M059J (cell line): ENCODE data around the gene PREX1. TPM values are rescaled to one million over a fixed set of nuclear protein-coding genes. Genes with fewer than 3 reads are reported as not detected.

Source experiments
- DNase-seq: peaks from one replicate; pipeline ENCODE4 v3.0.0-alpha.2; 2012; ENCODE audit warnings: low read depth
- total RNA-seq: library from RNA; depleted of rRNA; stranded (reverse); fragments of >200 nt; shearing (Covaris generic); gene quantifications from 2 replicates; pipeline ENCODE4 v1.2.3, GENCODE V29; 2014

PREX1 gene
- total RNA-seq, 1 experiment from 2014 or later: 5.2 TPM

GRCh38 chr20:48661575-48662455 lies 166.0 kb downstream of the PREX1 start:
- peak; percentile 24 for DNase-seq

- no peak for DNase-seq
Observed at GRCh38 chr20:48660788-48661187, 167.0 kb downstream of the PREX1 start.

DNA sequence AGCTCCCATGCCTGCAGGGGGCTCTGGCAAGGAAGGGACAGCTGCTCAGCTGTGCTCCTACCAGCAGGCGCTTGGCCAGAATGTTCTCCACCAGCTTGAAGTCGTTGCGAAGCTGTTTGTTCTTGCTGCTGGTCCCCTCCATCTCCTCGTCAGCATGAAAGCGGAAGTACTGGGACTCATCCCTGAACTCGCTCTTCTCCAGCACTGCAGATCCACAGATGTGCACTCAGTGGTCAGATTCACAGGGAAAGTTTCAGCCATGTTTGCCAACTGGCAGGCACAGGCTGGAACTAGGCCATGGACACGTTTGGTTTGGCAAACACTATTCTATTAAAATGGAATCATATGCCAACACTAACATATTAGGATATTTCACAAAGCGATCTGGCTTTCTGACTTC lies 167.9 kb downstream of the PREX1 start:
- no peak for DNase-seq

- DNase-seq: no peak
Observed at GRCh38 chr20:48658505-48658904, 169.3 kb downstream of the PREX1 start.

DNA sequence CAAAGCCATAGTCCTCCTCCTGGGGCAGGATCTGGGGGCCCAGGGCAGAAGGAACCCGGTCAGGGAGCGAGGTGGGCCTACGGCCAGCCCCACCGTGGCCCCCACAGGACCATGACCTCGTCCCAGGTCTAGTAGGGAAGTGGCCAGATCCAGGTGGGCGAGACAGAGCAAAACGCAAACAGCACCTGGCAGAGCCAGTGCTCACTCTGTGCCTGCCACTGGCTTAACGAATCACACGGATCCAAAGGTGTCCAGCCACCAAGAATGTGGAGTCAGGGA lies 169.7 kb downstream of the PREX1 start:
- no peak for DNase-seq

DNA sequence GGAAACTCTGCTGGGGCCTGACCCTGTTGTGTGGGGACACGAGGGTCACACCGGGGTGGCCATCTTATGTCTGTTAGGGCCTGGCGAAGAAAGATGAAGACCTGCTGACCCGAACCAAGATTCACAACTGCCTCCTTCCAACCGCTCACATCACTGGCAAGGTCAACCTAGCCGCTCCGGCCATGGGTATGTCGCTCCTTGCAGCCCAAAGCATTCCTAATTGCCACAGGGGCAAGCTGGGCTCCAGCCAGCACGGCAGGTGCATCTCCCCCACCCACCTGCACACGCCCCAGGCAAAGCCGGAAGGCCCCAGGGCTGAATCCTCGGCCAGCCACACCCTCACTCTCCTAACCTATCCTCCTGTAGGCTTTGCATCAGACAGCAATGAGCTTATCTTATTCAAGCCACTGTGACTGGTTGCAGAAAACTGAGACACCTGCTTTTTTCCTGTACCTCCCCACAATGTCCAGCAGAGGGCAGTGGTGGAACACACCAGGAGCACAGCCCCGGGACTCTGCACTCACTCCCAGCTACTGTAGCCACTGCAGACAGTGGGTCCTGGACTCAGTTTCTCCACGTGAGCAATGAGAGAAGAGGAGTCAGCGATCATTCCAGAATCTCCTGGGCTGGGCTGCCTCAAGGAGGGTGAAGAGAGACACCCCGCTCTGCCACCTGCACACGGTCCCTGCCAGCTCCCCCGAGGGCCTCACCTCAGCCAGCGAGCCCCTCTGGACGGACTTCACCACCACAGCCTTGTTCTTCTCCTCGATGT lies 170.2 kb downstream of the PREX1 start:
- DNase-seq: peak; percentile 80

DNA sequence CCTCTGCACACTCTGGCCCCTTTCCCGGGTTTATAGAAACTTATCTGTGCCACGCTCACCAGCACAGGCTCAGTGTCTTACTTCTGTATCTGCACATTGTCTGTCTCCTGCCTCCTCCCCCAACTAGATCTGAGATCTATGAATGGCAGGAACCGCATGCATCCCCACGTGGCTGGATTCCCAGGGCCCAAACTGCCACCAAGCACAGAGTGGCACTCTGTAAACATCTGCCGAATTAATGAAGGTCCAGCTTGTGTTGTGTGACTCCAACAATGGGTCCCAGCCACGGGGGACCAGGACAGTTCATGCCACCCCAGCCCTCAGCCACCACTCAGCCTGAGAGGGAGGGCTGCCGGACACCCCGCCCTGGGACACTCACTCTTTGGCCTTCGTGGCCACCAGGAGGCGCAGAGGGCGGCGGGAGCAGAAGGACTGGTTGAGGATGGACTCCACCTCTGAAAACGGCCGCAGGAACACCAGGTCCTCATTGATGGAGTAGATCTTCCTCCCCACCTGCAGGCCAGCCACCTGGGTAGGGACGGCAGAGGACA lies 171.1 kb downstream of the PREX1 start:
- DNase-seq: peak; percentile 25

GRCh38 chr20:48656137-48656536 lies 171.7 kb downstream of the PREX1 start:
- no peak for DNase-seq

DNA sequence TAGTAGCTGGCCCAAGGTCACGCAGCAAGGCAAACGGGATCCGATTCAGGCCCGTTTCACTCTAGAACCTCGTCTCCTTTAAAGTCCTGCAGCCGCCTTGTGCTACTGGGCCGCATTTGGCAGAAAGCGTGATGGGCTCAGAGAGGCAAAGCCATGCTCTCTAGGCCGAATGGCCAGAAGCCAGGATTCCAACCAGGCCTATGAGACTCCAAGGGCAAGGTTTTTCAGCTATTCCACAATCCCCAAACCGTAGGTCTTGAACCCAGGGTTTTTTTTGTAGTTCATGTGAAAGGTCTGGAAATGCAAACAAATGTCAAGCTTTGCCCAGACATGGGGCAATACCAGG lies 174.1 kb downstream of the PREX1 start:
- no peak for DNase-seq

- peak; percentile 29 for DNase-seq
Observed at GRCh38 chr20:48652961-48653705, 174.7 kb downstream of the PREX1 start.

DNA sequence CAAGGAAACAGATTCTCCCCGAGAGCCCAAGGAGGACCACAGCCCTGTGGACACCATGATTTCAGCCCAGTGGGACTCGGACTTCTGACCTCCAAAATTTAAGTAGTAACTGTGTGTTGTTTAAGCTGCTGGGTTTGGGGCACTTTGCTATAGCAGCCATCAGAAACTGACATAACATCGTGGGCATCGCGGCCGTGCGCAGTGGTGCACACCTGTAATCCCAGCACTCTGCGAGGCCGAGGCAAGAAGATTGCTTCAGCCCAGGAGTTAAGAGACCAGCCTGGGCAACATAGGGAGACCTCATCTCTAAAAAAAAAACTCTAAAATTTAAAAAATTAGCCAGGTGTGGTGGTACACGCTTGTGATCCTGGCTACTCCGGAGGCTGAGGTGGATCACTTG lies 175.8 kb downstream of the PREX1 start:
- DNase-seq: no peak

DNA sequence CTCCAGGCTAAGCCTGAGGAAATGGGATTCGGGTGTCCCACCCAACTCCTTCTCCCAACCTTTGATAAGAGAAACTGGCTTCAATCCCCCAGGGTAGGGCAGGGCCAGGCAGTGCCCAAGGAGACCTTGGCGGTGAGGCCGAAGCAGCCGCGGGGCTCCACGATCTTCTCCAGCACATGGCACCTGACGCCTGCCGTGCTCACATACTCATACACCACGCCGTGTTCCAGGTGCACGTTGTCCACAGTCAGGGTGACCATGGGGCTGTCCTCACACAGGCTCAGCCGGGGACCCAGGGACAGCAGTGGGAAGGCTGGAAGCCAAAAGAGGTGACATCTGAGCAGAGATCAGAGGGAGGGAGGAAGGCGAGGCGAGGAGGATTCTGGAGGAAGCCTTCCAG lies 176.5 kb downstream of the PREX1 start:
- DNase-seq: no peak

GRCh38 chr20:48649868-48650267 lies 177.9 kb downstream of the PREX1 start:
- DNase-seq: no peak

GRCh38 chr20:48649104-48649626 lies 178.6 kb downstream of the PREX1 start:
- no peak for DNase-seq

- no peak for DNase-seq
Observed at GRCh38 chr20:48648482-48649051, 179.2 kb downstream of the PREX1 start.

GRCh38 chr20:48647858-48648257 lies 179.9 kb downstream of the PREX1 start:
- no peak for DNase-seq

DNA sequence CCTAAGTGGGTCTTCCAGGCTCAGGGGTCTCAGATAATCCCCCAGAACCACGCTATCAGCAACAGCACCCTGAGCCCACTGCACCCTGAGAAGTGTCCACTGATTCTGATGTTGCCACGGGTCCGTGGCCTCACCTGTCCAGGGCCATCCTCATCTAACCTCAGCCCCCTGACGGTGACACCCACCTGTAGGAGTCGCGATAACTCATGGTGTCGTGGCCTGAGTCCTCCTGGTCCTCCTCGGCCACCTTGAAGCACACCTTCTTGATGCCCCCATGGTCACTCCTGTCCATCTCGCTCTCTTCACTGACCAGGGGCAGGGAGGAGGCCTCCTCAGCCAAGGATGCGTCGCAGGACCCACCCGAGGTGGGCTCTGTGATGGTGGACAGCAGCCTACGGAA lies 182.1 kb downstream of the PREX1 start:
- no peak for DNase-seq

DNA sequence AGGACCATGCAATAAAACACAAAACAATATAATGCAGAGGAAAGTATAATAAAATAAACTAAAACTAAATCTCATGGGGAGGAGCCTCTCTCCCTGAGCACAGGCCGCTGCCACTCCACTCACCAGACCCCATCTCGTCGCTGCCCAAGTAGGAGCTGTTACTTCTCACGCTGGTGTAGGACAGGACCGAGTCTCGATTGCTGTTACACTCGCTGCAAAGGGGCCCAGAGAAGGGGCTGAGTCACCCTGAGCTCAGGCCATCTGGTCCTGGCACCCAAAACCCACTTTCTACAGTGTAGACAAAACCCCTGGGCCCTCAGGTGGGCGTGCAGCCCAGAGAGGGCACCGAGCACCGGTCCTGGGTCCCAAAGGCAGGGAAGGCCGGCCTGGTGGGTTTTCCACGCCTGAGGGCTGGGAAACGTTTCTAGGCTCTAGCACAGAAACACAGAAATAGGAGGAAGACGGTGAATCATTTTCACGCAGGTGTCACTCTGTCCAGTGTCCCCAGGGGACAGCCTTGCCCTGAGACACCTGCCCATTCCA lies 183.4 kb downstream of the PREX1 start:
- DNase-seq: no peak

- no peak for DNase-seq
Observed at GRCh38 chr20:48642105-48642880, 185.5 kb downstream of the PREX1 start.

- DNase-seq: no peak
Observed at GRCh38 chr20:48640871-48641270, 186.9 kb downstream of the PREX1 start.

DNA sequence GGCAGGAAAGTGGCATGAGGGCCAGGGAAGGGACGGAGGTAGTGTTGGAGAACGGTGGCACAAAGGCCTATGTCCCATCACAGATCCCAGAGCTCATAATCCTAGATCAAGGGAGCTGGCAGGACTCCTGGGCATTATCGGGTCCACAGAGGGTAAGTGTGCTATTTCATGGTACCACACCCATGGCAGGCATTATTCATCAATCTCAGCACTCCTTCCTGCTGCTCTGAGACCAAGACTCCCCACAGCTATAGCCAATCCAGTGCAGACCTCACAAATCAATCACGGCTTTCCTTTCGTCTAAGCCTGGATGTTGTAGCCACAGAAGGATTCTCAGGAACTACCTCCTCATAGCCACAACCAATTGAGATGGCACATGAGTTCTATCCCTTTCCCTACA lies 187.9 kb downstream of the PREX1 start:
- DNase-seq: no peak
